Measurements from ENCODE around the gene KRTAP10-11.
"Not testable (repeated sequence)": the region's sequence is repeated elsewhere in the genome, so short reads cannot be mapped to it uniquely, and the experiment has no call there.

DNA sequence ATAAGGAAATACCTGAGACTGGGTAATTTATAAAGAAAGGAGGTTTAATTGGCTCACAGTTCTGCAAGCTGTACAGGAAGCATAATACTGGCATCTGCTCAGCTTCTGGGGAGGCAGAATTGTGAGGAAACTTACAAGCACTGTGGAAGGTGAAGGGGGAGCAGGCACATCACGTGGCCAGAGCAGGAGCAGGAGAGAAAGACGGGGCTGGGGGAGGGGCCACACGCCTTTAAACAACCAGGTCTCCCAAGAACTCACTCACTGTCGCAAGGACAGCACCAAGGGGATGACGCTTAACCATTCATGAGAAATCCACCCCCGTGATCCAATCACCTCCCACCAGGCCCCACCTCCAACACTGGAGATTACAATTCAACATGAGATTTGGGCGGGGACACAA, 15.4 kb downstream of the KRTAP10-11 start:
- TF ChIP-seq, protein P1, sequence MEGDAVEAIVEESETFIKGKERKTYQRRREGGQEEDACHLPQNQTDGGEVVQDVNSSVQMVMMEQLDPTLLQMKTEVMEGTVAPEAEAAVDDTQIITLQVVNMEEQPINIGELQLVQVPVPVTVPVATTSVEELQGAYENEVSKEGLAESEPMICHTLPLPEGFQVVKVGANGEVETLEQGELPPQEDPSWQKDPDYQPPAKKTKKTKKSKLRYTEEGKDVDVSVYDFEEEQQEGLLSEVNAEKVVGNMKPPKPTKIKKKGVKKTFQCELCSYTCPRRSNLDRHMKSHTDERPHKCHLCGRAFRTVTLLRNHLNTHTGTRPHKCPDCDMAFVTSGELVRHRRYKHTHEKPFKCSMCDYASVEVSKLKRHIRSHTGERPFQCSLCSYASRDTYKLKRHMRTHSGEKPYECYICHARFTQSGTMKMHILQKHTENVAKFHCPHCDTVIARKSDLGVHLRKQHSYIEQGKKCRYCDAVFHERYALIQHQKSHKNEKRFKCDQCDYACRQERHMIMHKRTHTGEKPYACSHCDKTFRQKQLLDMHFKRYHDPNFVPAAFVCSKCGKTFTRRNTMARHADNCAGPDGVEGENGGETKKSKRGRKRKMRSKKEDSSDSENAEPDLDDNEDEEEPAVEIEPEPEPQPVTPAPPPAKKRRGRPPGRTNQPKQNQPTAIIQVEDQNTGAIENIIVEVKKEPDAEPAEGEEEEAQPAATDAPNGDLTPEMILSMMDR (IDR thresholded peaks at IDR 0.05): not testable (repeated sequence)
- TF ChIP-seq POLR2A (IDR thresholded peaks at IDR 0.05): not testable (repeated sequence)
